IPS DF 4.7 (cell line): ENCODE measurements around the gene LIN28B.
"Not testable (repeated sequence)": the region's sequence is repeated elsewhere in the genome, so short reads cannot be mapped to it uniquely, and the experiment has no call there.

ENCODE experiments used
- DNase-seq: peaks from one replicate; pipeline ENCODE4 v3.0.0-alpha.2; 2013; ENCODE audit warnings: low spot score; ENCODE audit errors: extremely low read depth

The LIN28B gene

GRCh38 chr6:105066233-105066632 is 109.3 kb downstream of the LIN28B start:
- no peak for DNase-seq

DNA sequence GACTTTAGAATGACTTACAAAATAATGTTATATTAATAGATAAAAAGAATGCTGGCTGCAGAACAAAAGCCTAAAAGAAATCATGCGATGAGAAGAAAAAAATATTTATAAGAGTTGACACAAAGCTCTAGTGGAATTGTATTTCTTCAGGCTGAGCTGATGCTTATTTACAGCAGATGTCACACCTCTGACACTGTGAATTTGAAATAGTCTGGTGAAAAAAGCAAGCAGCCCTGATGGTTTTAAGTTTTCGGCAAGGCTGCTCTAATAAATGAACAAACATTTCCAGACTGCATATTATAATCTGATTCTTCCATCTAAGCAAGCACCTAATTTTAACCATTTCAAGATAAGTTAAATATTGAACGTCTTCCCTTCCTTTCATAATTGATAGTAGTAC is 109.9 kb downstream of the LIN28B start:
- DNase-seq, result no peak

- DNase-seq, result no peak
Measured at GRCh38 chr6:105067329-105067728, 110.4 kb downstream of the LIN28B start.

DNA sequence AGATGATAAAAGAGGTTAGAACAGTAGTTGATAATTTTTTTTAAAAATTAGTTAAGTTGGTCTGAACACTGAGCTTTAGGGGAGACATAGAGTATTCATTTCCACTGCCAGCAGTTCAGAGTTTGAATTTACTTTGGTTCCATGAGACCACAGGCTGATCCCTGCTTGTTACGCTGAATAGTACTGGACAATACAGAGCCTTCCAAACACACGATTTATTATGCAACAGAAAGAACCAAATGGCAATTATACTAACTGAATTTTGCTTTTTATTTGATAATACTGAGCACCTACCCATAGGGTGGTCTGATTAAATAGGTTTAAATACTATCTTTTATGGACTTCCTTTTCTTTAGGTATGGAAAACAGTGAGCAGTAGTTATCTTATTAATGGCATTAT is 111.5 kb downstream of the LIN28B start:
- no peak for DNase-seq

DNA sequence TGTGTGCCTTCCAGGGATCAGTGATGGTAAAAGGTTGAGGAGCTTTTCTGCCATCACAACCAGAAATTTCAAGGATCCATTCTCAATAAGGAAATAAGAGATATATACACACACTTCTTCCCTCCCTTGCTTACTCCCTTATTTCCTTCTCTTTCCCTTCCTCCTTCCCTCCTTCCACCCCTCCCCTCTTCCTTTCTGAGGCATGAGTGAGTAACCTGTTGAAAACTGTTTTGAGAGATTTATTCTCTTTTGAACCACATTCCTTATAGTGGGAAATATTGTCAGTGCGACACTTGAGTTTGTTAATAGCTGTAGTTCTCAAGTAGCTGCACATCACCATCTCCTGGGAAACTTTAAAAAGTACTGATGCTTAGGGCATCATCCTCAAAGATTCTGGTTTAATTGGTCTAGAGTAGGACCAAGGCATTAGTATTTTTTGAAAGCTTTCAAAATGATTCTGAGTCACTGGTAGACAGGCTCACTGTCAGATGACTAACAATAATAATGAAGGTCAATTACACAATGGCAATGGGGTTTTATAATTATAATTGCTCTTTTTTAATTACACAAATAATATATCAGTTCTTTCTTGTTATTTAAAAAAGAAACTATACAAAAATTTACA is 113.0 kb downstream of the LIN28B start:
- DNase-seq, result no peak

DNA sequence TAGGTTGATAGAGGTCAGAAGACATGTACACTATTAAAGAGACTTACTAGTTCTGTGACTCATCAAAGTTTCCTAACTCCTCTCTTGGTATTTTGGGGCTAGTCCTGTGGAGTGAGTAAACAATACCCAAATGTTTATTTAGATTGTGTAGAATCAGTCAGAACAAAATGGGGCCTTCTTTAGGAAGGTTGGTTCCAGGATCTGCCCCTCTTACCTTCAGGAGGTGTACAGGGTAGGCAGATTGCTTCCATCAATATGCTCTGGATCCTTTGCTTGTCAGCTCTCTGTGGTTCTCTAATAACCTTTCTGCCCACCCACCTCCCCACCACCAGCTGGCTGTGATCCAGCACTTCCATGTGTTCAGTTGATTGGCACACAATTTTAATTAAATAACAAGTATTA is 115.9 kb downstream of the LIN28B start:
- no peak for DNase-seq

DNA sequence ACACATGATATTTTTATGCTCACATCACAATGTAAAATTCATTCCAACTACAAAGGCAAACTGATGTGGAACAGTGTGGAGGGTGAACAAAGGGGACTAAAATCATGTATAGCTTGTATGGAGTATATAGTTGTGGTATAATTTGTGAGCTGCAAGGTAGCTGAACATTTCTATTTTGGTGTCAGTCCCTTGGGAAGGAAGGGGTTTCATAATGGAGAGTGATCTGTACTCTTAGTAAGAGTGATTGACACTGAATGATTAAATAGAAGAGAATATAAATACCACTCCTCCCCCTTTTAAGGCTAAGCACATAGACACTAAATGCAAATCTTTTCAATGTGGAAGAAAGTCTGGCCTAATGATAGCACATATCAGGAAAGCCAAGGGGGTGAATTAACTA is 118.3 kb downstream of the LIN28B start:
- no peak for DNase-seq

DNA sequence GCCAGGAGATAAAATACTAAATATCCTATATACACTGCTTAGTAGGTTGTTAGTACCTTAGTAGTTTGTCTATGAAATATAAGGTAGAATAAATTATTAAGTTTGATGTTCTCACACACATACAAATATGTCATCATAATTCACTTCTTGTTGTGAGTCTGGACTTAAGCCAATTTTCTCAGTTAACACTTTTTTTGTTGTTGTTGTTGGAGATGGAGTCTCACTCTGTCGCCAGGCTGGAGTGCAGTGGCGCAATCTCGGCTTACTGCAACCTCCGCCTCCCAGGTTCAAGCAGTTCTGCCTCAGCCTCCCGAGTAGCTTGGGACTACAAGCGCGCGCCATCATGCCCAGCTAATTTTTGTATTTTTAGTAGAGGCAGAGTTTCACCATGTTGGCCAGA is 119.5 kb downstream of the LIN28B start:
- DNase-seq, result not testable (repeated sequence)

DNA sequence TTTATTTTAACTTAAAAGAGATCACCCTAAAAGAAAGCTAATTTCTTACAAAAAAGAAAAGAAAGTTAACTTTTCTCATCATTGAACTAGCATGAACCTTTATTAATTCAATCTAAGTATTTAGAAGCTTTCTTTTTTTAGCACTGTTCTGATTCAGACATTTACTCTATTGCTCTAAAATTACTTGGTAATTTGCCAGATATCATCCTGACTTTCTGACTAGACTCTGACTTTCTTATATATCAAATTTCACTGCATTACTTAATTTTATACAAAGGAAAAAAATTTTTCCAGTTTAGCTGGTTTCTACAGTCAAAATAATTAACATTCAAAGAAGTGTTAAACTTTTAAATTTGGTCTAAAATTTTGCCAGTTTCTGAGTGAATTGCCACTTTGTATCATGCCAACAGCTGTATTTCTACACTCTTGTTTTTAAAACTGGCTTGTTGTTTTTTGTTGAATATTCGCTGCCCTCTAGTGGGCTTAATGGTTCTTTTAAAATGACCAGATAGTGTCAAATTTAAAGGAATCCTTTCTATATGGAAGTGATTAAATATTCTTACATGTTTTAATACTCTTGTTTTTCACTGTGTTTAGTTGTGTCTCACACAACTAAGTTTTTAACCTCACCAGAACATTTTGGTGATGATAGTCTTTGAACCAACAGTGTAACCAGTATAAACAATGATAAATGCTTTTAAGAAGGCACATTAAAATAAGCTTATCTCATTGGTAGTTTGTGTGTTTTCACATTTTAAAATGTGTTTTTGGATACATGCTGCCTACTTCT is 120.9 kb downstream of the LIN28B start:
- DNase-seq, result no peak

DNA sequence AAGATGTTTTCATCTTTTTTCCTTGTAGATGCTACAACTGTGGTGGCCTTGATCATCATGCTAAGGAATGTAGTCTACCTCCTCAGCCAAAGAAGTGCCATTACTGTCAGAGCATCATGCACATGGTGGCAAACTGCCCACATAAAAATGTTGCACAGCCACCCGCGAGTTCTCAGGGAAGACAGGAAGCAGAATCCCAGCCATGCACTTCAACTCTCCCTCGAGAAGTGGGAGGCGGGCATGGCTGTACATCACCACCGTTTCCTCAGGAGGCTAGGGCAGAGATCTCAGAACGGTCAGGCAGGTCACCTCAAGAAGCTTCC is 121.4 kb downstream of the LIN28B start:
- no peak for DNase-seq

DNA sequence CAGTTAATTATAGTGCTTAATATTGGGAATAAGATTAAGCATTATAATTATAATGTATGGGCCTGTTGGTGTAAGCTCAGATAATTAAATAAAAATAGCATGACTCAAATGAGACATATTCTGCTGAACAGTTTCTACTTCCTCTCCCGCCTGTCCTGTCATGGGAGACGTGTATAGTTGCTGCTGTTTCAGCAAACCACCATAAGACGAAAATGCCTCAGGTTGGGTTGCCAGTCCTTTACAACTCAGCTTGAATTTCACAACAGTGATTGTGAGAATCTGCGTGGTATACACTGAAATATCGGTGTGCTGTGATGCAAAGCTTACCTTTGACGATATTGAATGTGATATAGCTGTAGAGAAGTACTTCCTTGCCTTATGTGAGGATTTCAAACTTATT is 123.4 kb downstream of the LIN28B start:
- DNase-seq, result no peak

GRCh38 chr6:105081662-105082061 is 124.8 kb downstream of the LIN28B start:
- DNase-seq, result not testable (repeated sequence)

GRCh38 chr6:105087571-105088211 is 130.8 kb downstream of the LIN28B start:
- no peak for DNase-seq

- DNase-seq, result no peak
Measured at GRCh38 chr6:105091140-105091829, 134.4 kb downstream of the LIN28B start.

- no peak for DNase-seq
Measured at GRCh38 chr6:105094133-105094640, 137.3 kb downstream of the LIN28B start.

DNA sequence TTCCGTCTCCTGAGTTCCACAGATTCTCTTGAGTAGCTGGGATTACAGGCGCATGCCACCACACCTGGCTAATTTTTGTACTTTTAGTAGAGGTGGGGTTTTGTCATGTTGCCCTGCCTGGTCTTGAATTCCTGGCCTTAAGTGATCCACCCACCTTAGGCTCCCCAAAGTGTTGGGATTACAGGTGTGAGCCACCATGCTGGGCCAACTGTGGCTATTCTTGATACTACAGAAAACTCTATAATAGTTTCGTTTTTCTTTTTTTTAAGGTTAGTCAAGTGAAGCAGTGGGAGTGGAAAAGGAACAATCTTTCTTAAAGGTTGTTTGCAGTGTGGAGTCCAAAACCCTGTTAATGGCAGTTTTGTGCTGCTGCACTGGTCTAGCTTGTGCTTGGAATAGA is 138.2 kb downstream of the LIN28B start:
- no peak for DNase-seq

GRCh38 chr6:105097288-105097687 is 140.4 kb downstream of the LIN28B start:
- DNase-seq, result no peak

- no peak for DNase-seq
Measured at GRCh38 chr6:105099371-105099770, 142.5 kb downstream of the LIN28B start.

GRCh38 chr6:105102186-105102585 is 145.3 kb downstream of the LIN28B start:
- no peak for DNase-seq

GRCh38 chr6:105105094-105105493 is 148.2 kb downstream of the LIN28B start:
- no peak for DNase-seq

DNA sequence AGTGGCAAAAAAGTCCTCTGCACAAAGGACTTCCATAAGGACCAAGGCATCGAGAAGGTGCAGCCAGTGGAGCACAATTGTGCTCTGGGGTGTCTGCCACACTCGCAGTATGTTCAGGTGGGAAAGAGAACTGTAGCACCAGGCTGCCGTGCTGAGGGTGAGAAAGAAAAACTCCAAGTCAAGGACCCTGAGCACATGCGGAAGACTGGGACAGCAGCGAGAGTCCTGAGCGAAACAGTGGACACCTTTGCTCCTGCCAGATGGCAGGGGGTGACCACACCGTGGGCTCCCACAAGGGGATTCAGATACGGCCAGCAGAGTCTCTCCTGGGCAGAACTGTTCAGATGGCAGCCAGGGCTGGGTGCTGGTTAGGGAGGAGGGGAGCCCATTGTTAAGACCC is 149.4 kb downstream of the LIN28B start:
- no peak for DNase-seq

GRCh38 chr6:105107207-105107606 is 150.3 kb downstream of the LIN28B start:
- no peak for DNase-seq
